ENCODE measurements around the gene TMEM108.

Gene TMEM108

GRCh38 chr3:133054586-133054985 is 16.4 kb downstream of the TMEM108 start:
- DNase-seq (ENCODE audit: low spot score): no peak

DNA sequence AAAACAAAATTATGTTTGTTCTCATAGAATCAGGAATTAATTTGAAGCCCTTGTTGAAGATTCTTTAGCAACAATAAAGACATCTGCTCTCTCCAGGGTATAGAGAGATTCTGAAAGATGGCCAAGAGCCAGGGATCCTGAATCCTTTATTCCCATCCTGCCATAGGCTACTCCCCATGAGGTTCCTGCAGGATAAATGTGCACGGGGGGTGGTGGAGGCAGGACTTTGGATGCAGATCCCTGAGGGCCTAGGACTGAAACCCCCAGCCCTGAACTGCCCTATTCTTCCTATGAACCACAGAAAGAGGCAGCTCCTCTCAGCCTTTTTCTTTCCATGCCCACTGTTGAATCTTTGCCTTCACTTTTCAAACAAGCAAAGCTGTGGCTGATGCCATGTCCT is 17.1 kb downstream of the TMEM108 start:
- no peak for DNase-seq (ENCODE audit: low spot score)

DNA sequence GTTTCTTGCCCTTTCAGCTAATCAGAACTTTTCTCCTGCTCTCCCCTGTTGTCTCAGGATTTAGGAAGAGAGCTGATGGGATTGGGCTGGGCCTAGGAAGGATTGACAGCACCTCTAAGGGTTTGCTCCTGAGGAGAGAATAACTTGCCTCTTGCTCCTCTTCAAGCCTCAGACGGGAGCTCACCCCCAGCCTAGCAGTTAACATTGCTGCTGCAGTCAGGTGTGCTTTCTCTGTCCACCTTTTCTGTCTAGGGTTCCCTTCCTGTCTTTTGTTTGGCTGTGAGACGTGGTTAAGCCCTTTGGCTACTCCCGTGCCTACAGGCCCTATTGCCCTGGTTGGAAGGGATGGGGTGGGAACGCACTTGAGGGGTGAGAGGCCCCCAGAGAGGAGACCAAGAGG is 20.1 kb downstream of the TMEM108 start:
- no peak for DNase-seq (ENCODE audit: low spot score)

DNA sequence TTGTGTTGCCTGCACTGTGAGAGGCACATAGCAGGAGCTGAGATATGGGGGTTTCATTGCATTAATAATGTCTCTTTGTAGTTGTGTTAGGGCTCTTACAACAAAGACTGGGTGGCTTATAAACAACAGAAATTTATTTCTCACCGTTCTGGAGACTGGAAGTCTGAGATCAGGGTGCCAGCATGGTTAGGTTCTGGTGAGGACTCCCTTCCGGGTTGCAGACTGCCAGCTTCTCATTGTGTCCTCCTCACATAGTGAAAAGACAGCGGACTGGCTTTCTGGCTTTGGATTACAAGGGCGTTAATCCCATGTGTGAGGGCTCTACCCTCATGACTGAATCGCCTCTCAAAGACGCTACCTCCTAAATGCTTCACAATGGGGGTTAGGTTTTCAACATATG is 20.6 kb downstream of the TMEM108 start:
- no peak for DNase-seq (ENCODE audit: low spot score)

DNA sequence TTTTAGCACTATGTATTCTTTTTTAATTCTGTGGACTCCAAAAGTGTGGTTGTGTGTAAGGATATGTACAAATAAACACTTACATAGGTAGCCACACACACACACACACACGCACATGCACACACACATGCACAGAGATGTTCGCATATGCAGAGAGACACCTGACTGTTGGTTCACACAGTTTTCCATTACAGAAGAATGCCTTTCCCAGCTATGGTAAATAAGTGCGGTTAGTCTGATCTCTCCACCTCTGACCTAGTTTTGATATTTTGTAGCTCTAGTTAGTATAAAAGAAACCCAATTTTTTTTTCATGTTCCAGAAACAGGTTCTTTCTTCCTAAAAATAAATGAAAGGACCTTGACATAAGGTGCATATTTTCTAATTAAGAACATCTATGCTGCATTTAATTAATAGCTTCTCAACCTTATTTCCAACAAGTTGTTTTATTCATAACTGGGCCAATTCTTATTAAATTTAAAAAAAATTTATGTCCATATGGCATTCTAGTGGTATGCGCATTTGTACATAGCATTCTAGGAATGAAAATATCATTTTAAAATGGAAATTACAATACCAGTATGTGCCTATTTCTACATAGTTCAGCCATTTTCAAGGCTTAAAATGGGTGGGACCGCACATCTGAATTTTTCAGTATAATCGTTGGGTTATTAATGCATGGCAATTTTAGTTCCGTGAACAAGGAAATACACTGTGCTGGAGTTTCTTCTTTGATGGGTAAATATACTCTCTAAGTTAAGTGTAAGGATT is 27.2 kb downstream of the TMEM108 start:
- no peak for DNase-seq (ENCODE audit: low spot score)

GRCh38 chr3:133066026-133066425 is 27.8 kb downstream of the TMEM108 start:
- no peak for DNase-seq (ENCODE audit: low spot score)

GRCh38 chr3:133069556-133070286 is 31.5 kb downstream of the TMEM108 start:
- no peak for DNase-seq (ENCODE audit: low spot score)

- DNase-seq (ENCODE audit: low spot score): no peak
These were observed 36.8 kb downstream of the TMEM108 start for GRCh38 chr3:133074977-133075376.

DNA sequence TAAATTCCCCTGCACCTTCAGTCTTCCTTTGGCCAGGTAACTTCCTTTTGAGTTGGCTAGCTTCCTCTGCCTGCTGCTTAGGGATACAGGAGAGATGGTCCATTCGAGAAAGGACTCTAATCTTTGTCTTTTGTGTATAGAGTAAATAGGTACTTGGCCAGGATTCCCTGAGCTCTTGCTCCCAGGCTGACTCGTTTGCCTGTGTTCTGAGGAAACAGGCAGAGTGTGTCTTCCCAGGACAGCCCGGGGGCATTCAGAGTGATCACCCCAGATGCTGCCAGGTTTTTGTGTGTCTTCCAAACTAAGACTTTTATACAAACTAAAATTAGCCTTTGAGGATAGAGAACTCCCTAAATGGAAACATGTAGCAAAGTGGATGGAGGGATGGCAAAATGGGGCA is 39.5 kb downstream of the TMEM108 start:
- DNase-seq (ENCODE audit: low spot score): no peak

GRCh38 chr3:133079621-133080020 is 41.4 kb downstream of the TMEM108 start:
- DNase-seq (ENCODE audit: low spot score): no peak

GRCh38 chr3:133081016-133081415 is 42.8 kb downstream of the TMEM108 start:
- no peak for DNase-seq (ENCODE audit: low spot score)

DNA sequence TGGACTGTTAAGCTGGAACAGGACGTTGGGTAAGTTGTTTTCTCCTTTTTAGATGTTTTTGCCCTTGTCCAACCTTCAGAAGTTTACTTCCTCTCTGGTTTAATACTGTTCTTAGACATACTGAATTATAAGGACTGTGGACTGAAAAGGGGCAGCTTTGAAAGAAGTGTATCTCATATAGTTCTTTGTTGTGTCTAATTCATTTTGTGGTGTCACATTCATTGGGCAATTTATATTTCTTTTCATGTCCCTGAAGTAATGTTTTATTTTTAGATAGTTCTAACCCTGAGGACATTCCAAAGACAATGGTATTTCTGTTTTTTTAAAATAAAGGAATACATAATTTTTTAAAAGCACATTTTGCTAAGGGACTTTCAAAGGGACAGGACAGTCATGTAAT is 45.2 kb downstream of the TMEM108 start:
- no peak for DNase-seq (ENCODE audit: low spot score)

DNA sequence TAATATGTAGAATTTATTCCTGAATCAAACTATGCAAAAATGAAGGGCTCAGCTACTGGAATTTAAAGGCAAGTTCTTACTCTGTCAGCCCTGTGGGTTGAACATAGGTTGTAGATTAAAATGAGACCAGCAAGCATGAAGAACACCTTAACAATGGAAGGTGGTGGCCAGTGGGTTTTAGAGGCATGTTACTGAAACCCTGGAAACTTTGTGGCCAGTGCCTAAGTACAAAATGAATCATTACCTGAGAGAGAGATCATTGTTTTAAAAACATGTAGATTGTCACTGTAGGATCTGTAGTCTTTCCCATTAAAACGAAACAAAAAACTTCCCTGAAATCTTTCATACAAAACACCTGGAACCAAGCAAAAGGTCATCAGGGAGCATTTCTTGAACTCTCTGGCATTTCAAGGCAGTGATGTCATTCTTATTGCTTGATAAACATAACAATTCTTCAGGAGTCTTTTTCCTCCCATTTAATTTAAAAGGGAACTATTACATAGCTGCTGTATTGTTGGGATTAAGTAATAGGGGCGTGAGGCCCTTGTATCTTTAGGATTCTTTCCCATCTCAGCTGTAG is 51.8 kb downstream of the TMEM108 start:
- DNase-seq (ENCODE audit: low spot score): no peak

DNA sequence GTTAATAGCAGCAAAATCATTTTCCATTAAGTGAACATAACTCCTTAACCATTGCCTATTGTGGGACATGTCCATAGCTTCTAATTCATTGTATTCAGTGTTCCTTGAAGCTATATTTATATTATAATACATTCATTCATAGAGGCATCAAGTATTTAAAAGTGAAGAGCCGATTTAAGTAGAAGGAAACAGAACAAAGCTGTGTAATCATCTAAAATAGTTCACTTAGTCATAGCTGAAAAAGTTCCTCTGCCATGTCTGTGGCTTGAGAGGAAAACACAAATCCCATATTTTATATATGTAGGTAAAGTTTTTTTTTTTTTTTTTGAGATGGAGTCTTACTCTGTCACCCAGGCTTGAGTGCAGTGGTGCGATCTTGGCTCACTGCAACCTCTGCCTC is 54.5 kb downstream of the TMEM108 start:
- DNase-seq (ENCODE audit: low spot score): peak; percentile 8

GRCh38 chr3:133093366-133093765 is 55.2 kb downstream of the TMEM108 start:
- DNase-seq (ENCODE audit: low spot score): no peak

DNA sequence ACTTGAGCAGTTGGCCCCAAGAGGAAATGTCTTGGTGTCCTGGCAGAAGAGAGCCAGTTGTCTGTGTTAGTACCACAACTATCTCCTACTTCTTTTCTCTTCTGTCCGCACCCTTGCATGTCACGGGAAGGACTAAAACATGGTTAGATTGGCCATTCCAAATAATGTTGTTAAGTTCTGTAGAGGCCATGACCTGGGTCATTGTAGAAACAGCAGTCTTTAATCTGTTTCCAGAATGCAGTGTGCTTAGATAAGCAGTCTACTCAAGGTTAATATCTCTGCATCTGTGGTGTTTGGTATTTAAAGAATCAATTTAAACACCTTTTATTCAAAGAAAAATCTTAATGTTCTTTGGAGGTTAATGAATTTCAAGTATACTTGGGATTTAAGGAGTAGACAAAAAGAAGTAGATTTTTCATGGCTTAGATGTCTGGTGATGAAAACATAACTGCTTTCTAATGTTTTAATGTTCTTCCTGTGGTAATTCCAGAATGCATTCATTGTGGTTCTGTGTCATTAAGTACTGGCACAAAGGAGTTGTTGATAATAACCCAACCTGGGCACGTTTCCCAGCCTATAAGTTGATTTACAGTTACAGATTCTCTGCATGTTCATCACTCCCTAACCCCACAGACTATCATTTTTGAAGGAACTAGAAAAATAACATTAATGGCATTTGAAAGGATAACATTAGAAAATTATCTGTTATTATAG is 58.9 kb downstream of the TMEM108 start:
- no peak for DNase-seq (ENCODE audit: low spot score)

GRCh38 chr3:133103706-133104105 is 65.5 kb downstream of the TMEM108 start:
- DNase-seq (ENCODE audit: low spot score): no peak

GRCh38 chr3:133106169-133106568 is 68.0 kb downstream of the TMEM108 start:
- no peak for DNase-seq (ENCODE audit: low spot score)

DNA sequence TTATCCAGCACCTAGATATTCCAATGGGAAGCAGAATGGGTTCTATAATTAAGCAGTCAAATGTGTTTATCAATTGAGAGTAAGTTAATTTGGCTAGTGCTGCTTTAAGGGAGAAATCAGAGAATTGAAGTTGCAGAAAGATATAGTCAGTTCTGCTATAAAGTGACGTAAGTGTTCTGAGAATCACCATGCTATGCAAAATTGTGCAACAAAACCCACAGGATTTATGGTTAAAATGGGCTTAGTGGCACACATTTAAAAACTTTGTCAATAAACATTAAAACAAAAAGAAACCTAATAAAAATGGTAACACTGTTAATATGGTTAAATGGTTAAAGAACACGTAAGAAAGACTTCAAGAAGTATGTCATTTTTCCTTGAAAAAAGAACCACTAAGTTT is 74.5 kb downstream of the TMEM108 start:
- DNase-seq (ENCODE audit: low spot score): no peak

- DNase-seq (ENCODE audit: low spot score): no peak
These were observed 75.3 kb downstream of the TMEM108 start for GRCh38 chr3:133113526-133113925.

- DNase-seq (ENCODE audit: low spot score): no peak
These were observed 75.9 kb downstream of the TMEM108 start for GRCh38 chr3:133113927-133114597.

- DNase-seq (ENCODE audit: low spot score): no peak
These were observed 77.0 kb downstream of the TMEM108 start for GRCh38 chr3:133115176-133115575.

All from COLO829 (cell line).